ENCODE results near the gene FAM168A. TPM values are rescaled to one million over a fixed set of nuclear protein-coding genes. Genes with fewer than 3 reads are reported as not detected.
A peak's percentile ranks its signal among the peaks of the same experiment; 100 is the strongest.

Gene FAM168A
- polyA plus RNA-seq, 1 donor (not counting 4 experiments of a cell fraction or from before 2014, with no cell fraction given) = 11.8 TPM

DNA sequence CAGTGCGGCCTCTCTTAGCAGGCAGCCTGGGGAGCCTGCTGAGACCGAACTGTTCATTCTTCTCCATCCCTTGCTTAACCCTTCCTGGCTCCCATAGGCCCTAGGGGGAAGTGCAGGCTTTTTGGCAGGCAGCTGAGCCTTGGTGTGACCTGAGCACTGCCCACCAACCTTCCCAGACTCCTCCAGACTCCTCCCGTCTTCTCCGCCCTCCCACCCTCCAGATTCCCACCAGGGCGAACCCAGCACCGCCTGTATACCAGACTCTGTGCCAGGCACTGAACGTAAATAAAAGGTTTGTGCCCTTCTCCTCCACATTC, 213.8 kb downstream of the FAM168A start:
- H3K4me1 ChIP-seq (ENCODE audit: control insufficient read depth, extremely low read depth, insufficient read depth, low read length) = peaks cover 58% of the 10 kb centered on the region
- H3K36me3 ChIP-seq (ENCODE audit: control insufficient read depth in 2 of 2, extremely low read depth in 1 of 2, insufficient read depth in 2 of 2, low read length in 2 of 2) = peaks cover 1 to 6% of the 10 kb centered on the region in 2 experiments
- H3K9ac ChIP-seq (ENCODE audit: control insufficient read depth, extremely low read depth, insufficient read depth, low read length) = no peak overlapping the region
- H3K27me3 ChIP-seq (ENCODE audit: control insufficient read depth, extremely low read depth, insufficient read depth, low read length) = no peaks in the 10 kb centered on the region
- dilution Hi-C loops (cut with MboI; ENCODE audit: extremely low pct_ligation_motif_present, low sequenced_read_pairs) = no loop called here
- peaks cover 87% of the 10 kb centered on the region for H3K79me2 ChIP-seq (ENCODE audit: control insufficient read depth, insufficient read depth, low read length)
- DNase-seq (ENCODE audit: low read depth, low spot score) (no peak), FAIRE-seq (no peak)
- no peaks in the 10 kb centered on the region for H3K9me3 ChIP-seq (ENCODE audit: control insufficient read depth, low read depth, low read length)
- no peak overlapping the region for H3K4me2 ChIP-seq (ENCODE audit: control insufficient read depth, extremely low read depth, insufficient read depth, low read depth, low read length)
- no peak overlapping the region for H3K27ac ChIP-seq (ENCODE audit: control insufficient read depth, insufficient read depth, low read length)
- H3K4me3 ChIP-seq (ENCODE audit: control insufficient read depth in 2 of 3, extremely low read depth in 1 of 3, insufficient read depth in 2 of 3, low read depth in 1 of 3, low read length in 3 of 3) = no peak overlapping the region
- H2AFZ ChIP-seq (ENCODE audit: control insufficient read depth, low read length) = no peak overlapping the region
- H4K20me1 ChIP-seq (ENCODE audit: control insufficient read depth, extremely low read depth, insufficient read depth, low read length) = peaks cover 10% of the 10 kb centered on the region
- peaks cover 12% of the 10 kb centered on the region for H3K9me1 ChIP-seq (ENCODE audit: control insufficient read depth, extremely low read depth, insufficient read depth, low read length)
- TF ChIP-seq EZH2 (IDR thresholded peaks at IDR 0.05; ENCODE audit: low read length) = no peak
- TF ChIP-seq, protein P1, sequence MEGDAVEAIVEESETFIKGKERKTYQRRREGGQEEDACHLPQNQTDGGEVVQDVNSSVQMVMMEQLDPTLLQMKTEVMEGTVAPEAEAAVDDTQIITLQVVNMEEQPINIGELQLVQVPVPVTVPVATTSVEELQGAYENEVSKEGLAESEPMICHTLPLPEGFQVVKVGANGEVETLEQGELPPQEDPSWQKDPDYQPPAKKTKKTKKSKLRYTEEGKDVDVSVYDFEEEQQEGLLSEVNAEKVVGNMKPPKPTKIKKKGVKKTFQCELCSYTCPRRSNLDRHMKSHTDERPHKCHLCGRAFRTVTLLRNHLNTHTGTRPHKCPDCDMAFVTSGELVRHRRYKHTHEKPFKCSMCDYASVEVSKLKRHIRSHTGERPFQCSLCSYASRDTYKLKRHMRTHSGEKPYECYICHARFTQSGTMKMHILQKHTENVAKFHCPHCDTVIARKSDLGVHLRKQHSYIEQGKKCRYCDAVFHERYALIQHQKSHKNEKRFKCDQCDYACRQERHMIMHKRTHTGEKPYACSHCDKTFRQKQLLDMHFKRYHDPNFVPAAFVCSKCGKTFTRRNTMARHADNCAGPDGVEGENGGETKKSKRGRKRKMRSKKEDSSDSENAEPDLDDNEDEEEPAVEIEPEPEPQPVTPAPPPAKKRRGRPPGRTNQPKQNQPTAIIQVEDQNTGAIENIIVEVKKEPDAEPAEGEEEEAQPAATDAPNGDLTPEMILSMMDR (optimal IDR thresholded peaks at IDR 0.05 in 1 of 3, IDR thresholded peaks at IDR 0.05 in 1 of 3, conservative IDR thresholded peaks at IDR 0.05 in 1 of 3; ENCODE audit: extremely low read depth in 1 of 3, insufficient read depth in 2 of 3, low read length in 3 of 3) = no peak

DNA sequence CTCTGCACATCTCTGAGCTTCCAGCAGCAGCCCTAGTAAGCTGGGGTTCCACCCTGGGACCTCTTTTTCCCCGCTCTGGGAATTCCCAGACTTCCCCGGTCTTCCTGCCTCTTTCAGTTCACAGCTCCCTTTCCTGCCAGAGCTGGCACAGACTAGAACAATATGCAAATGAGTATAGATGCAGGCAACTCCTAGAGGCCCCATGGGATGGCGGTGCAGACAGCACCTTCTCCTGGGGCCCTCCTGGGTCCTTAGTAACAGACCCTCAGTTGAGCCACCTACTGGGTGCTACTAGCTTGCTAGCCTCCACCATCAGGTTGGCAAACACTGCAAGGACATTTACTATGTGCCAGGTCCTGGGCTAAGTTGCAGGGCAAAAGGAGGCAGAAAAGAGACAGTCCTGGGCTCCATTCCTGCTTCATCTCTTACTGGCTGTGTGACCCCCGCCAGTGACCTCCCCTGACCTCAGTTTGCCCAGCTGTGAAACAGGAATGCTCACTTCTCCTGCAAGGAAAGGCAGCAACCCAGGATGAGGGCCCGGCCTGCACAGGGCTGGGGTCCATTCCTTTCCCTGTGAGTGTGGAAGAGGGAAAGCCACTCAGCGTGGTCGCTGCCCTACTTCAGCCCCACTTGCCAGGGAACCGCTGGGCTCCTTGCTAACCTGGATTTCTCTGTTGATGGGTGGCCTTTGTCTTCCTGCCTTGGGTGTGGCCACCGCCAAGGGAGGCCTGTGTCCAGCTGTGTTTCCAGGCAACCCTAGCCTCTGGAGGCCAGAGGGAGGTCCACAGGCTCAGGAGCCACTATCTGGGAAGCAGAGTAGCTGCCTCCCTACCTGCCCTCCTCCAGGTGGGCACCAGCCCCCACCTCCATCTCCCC, 214.4 kb downstream of the FAM168A start:
- Histone ChIP-seq H3K9me3 (ENCODE audit: control insufficient read depth, low read depth, low read length) (no peaks in the 10 kb centered on the region), H3K79me2 (ENCODE audit: control insufficient read depth, insufficient read depth, low read length) (peaks cover 90% of the 10 kb centered on the region), H3K9me1 (ENCODE audit: control insufficient read depth, extremely low read depth, insufficient read depth, low read length) (peaks cover 12% of the 10 kb centered on the region), H3K27ac (ENCODE audit: control insufficient read depth, insufficient read depth, low read length) (peak overlapping the region; percentile 44), H3K9ac (ENCODE audit: control insufficient read depth, extremely low read depth, insufficient read depth, low read length) (peak overlapping the region; percentile 19), H2AFZ (ENCODE audit: control insufficient read depth, low read length) (no peak overlapping the region), H4K20me1 (ENCODE audit: control insufficient read depth, extremely low read depth, insufficient read depth, low read length) (peaks cover 16% of the 10 kb centered on the region), H3K4me1 (ENCODE audit: control insufficient read depth, extremely low read depth, insufficient read depth, low read length) (peaks cover 52% of the 10 kb centered on the region), H3K4me3 (ENCODE audit: control insufficient read depth in 2 of 3, extremely low read depth in 1 of 3, insufficient read depth in 2 of 3, low read depth in 1 of 3, low read length in 3 of 3) (no peak overlapping the region), H3K27me3 (ENCODE audit: control insufficient read depth, extremely low read depth, insufficient read depth, low read length) (no peaks in the 10 kb centered on the region), H3K4me2 (ENCODE audit: control insufficient read depth, extremely low read depth, insufficient read depth, low read depth, low read length) (peak overlapping the region; percentile 19), H3K36me3 (ENCODE audit: control insufficient read depth in 2 of 2, extremely low read depth in 1 of 2, insufficient read depth in 2 of 2, low read length in 2 of 2) (peaks cover 1 to 6% of the 10 kb centered on the region in 2 experiments)
- dilution Hi-C loops (cut with MboI; ENCODE audit: extremely low pct_ligation_motif_present, low sequenced_read_pairs) = no loop called here
- TF ChIP-seq, protein P1 (optimal IDR thresholded peaks at IDR 0.05 in 1 of 3, IDR thresholded peaks at IDR 0.05 in 1 of 3, conservative IDR thresholded peaks at IDR 0.05 in 1 of 3; ENCODE audit: extremely low read depth in 1 of 3, insufficient read depth in 2 of 3, low read length in 3 of 3) = peak in 2 of 3 experiments; percentile 0 to 13
- TF ChIP-seq EZH2 (IDR thresholded peaks at IDR 0.05; ENCODE audit: low read length) = no peak
- no peak for DNase-seq (ENCODE audit: low read depth, low spot score)
- no peak for FAIRE-seq

Measured in keratinocyte (primary cell).